SK-N-SH (cell line): Measurements from ENCODE around the gene SDK1.

Experiments used
- CTCF ChIP-seq: fragments of 200-600 bp; sonication (generic); IDR thresholded peaks from 2 replicates; pipeline ENCODE4 v1.6.1; 2017; ENCODE audit warnings: antibody characterized with exemption, mild to moderate bottlenecking, moderate library complexity
- FOXM1 ChIP-seq: IDR thresholded peaks from 2 replicates; pipeline ENCODE4 v1.4.0; 2012; ENCODE audit warnings: low read depth, mild to moderate bottlenecking
- GABPA ChIP-seq: IDR thresholded peaks from 2 replicates; pipeline ENCODE4 v1.4.0; 2012; ENCODE audit warnings: low read depth, mild to moderate bottlenecking
- GATA2 ChIP-seq: sonication (generic); formaldehyde crosslinking; IDR thresholded peaks from 2 replicates; pipeline ENCODE4 v1.5.0; 2020; ENCODE audit warnings: mild to moderate bottlenecking, missing genetic modification reagents
- MAX ChIP-seq: IDR thresholded peaks from 2 replicates; pipeline ENCODE4 v1.4.0; 2012; ENCODE audit warnings: low read depth
- POLR2AphosphoS5 ChIP-seq: IDR thresholded peaks from 2 replicates; pipeline ENCODE4 v1.6.1; 2012; ENCODE audit warnings: low read depth, low read length
- RAD21 ChIP-seq: IDR thresholded peaks from 2 replicates; pipeline ENCODE4 v1.6.1; 2012; ENCODE audit warnings: mild to moderate bottlenecking, low read length
- REST ChIP-seq: IDR thresholded peaks from 2 replicates; pipeline ENCODE4 v1.6.1; 2012; ENCODE audit warnings: mild to moderate bottlenecking, low read depth, low read length, moderate library complexity
- RFX5 ChIP-seq: IDR thresholded peaks from 2 replicates; pipeline ENCODE4 v1.6.1; 2012; ENCODE audit warnings: mild to moderate bottlenecking, improper control_type of control experiment, low read length
- SIN3A ChIP-seq: IDR thresholded peaks from 2 replicates; pipeline ENCODE4 v1.6.1; 2012; ENCODE audit warnings: low read depth, mild to moderate bottlenecking, low read length, moderate library complexity, borderline replicate concordance
- TCF12 ChIP-seq: IDR thresholded peaks from 2 replicates; pipeline ENCODE4 v1.4.0; 2012
- USF1 ChIP-seq: IDR thresholded peaks from 2 replicates; pipeline ENCODE4 v1.4.0; 2012; ENCODE audit warnings: low read depth, borderline replicate concordance
- USF2 ChIP-seq: fragments of 150-350 bp; IDR thresholded peaks from 2 replicates; pipeline ENCODE4 v1.6.1; 2017; ENCODE audit warnings: antibody characterized with exemption, low read length, low read depth, borderline replicate concordance
- ZBTB33 ChIP-seq: IDR thresholded peaks from 2 replicates; pipeline ENCODE4 v1.4.0; 2012; ENCODE audit warnings: low read depth, borderline replicate concordance

GRCh38 chr7:4051696-4052095, 750.6 kb downstream of the SDK1 start:
- TF ChIP-seq FOXM1 (no peak), CTCF (no peak), RFX5 (no peak), USF1 (no peak), TCF12 (no peak), GABPA (no peak), ZBTB33 (no peak), GATA2 (CRISPR knock-in tag) (no peak), REST (no peak), POLR2AphosphoS5 (no peak), MAX (no peak), USF2 (no peak), RAD21 (no peak), SIN3A (no peak)
